ENCODE measurements around the gene MEIS1. TPM values are rescaled to one million over a fixed set of nuclear protein-coding genes. Genes with fewer than 3 reads are reported as not detected.

The MEIS1 gene
- polyA plus RNA-seq, 1 donor (not counting 4 experiments of a cell fraction or from before 2014, with no cell fraction given) = 3.1 TPM

DNA sequence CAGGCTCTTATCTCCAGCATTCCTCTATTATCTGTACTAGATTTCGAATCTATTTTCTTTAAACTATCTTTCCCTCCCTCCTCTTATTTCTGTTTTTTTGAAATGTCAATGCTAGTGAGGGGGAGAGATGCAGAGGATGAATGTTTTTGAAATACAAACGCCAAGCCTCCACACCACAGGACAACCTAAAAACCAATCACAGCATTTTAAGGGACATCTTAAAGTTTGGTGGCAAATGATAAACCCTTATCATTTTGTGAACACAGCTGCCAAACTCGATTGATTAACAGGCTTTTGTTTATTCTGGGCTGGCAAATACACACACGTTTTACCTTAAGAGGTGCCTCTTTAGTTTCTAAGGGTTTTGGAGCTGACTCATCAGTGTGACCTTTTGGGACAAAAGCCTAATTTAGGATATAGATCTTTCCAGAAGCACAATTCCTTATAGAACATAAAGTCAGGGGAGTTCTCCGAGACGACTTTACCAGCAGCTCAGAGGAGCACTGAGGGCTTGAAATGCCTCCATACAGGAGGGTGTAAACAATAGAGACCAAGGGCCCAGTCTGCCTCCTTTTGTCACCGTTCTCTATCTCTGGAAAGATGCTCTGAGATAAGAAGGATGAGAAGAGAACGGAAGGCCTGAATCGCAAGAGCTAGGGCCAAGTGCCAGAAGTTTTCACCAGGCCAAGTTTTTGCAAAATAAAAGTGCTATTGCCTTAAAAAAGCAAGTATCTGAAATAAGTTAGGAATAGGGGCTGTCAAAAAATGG, 4.2 kb upstream of the MEIS1 start:
- Histone ChIP-seq H3K79me2 (ENCODE audit: control insufficient read depth, insufficient read depth, low read length) (no peaks in the 10 kb centered on the region), H3K9me3 (ENCODE audit: control insufficient read depth, low read depth, low read length) (no peaks in the 10 kb centered on the region), H3K9ac (ENCODE audit: control insufficient read depth, extremely low read depth, insufficient read depth, low read length) (no peak overlapping the region), H3K27ac (ENCODE audit: control insufficient read depth, insufficient read depth, low read length) (no peak overlapping the region), H3K36me3 (ENCODE audit: control insufficient read depth in 2 of 2, extremely low read depth in 1 of 2, insufficient read depth in 2 of 2, low read length in 2 of 2) (no peaks in the 10 kb centered on the region), H3K4me1 (ENCODE audit: control insufficient read depth, extremely low read depth, insufficient read depth, low read length) (peaks cover 1% of the 10 kb centered on the region), H2AFZ (ENCODE audit: control insufficient read depth, low read length) (no peak overlapping the region), H3K9me1 (ENCODE audit: control insufficient read depth, extremely low read depth, insufficient read depth, low read length) (no peaks in the 10 kb centered on the region), H3K4me2 (ENCODE audit: control insufficient read depth, extremely low read depth, insufficient read depth, low read depth, low read length) (no peak overlapping the region), H4K20me1 (ENCODE audit: control insufficient read depth, extremely low read depth, insufficient read depth, low read length) (no peaks in the 10 kb centered on the region), H3K27me3 (ENCODE audit: control insufficient read depth, extremely low read depth, insufficient read depth, low read length) (peaks cover 14% of the 10 kb centered on the region), H3K4me3 (ENCODE audit: control insufficient read depth in 2 of 3, extremely low read depth in 1 of 3, insufficient read depth in 2 of 3, low read depth in 1 of 3, low read length in 3 of 3) (no peak overlapping the region)
- no peak for FAIRE-seq
- dilution Hi-C loops (cut with MboI; ENCODE audit: extremely low pct_ligation_motif_present, low sequenced_read_pairs) = no loop called here
- DNase-seq (ENCODE audit: low read depth, low spot score) = no peak
- TF ChIP-seq, protein P1, sequence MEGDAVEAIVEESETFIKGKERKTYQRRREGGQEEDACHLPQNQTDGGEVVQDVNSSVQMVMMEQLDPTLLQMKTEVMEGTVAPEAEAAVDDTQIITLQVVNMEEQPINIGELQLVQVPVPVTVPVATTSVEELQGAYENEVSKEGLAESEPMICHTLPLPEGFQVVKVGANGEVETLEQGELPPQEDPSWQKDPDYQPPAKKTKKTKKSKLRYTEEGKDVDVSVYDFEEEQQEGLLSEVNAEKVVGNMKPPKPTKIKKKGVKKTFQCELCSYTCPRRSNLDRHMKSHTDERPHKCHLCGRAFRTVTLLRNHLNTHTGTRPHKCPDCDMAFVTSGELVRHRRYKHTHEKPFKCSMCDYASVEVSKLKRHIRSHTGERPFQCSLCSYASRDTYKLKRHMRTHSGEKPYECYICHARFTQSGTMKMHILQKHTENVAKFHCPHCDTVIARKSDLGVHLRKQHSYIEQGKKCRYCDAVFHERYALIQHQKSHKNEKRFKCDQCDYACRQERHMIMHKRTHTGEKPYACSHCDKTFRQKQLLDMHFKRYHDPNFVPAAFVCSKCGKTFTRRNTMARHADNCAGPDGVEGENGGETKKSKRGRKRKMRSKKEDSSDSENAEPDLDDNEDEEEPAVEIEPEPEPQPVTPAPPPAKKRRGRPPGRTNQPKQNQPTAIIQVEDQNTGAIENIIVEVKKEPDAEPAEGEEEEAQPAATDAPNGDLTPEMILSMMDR (optimal IDR thresholded peaks at IDR 0.05 in 1 of 3, IDR thresholded peaks at IDR 0.05 in 1 of 3, conservative IDR thresholded peaks at IDR 0.05 in 1 of 3; ENCODE audit: extremely low read depth in 1 of 3, insufficient read depth in 2 of 3, low read length in 3 of 3) = no peak
- no peak for TF ChIP-seq EZH2 (IDR thresholded peaks at IDR 0.05; ENCODE audit: low read length)

DNA sequence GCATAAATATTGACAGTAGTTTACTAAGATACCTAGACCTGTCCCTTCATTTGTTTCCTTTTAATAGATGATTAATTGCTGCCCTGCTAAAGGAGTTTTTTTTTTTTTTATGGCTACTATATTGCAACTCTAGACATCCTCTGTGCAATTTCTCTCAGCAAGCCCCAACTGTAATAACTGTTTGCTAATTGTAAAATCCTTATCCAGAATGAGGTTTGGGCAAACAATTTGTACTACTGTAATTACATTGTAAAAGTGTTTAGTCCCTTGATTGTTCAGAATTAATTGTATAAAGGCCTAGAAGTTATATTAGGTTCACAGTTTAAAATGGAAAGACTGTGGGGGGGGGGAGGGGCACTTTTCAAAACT, 3.7 kb upstream of the MEIS1 start:
- H3K27me3 ChIP-seq (ENCODE audit: control insufficient read depth, extremely low read depth, insufficient read depth, low read length) = peaks cover 8% of the 10 kb centered on the region
- no peaks in the 10 kb centered on the region for H3K36me3 ChIP-seq (ENCODE audit: control insufficient read depth in 2 of 2, extremely low read depth in 1 of 2, insufficient read depth in 2 of 2, low read length in 2 of 2)
- H3K27ac ChIP-seq (ENCODE audit: control insufficient read depth, insufficient read depth, low read length) = no peak overlapping the region
- dilution Hi-C loops (cut with MboI; ENCODE audit: extremely low pct_ligation_motif_present, low sequenced_read_pairs) = no loop called here
- H3K9me1 ChIP-seq (ENCODE audit: control insufficient read depth, extremely low read depth, insufficient read depth, low read length) = no peaks in the 10 kb centered on the region
- no peak overlapping the region for H3K4me2 ChIP-seq (ENCODE audit: control insufficient read depth, extremely low read depth, insufficient read depth, low read depth, low read length)
- H4K20me1 ChIP-seq (ENCODE audit: control insufficient read depth, extremely low read depth, insufficient read depth, low read length) = no peaks in the 10 kb centered on the region
- no peak overlapping the region for H3K9ac ChIP-seq (ENCODE audit: control insufficient read depth, extremely low read depth, insufficient read depth, low read length)
- FAIRE-seq = no peak
- no peaks in the 10 kb centered on the region for H3K9me3 ChIP-seq (ENCODE audit: control insufficient read depth, low read depth, low read length)
- H2AFZ ChIP-seq (ENCODE audit: control insufficient read depth, low read length) = no peak overlapping the region
- no peak for DNase-seq (ENCODE audit: low read depth, low spot score)
- no peaks in the 10 kb centered on the region for H3K79me2 ChIP-seq (ENCODE audit: control insufficient read depth, insufficient read depth, low read length)
- H3K4me3 ChIP-seq (ENCODE audit: control insufficient read depth in 2 of 3, extremely low read depth in 1 of 3, insufficient read depth in 2 of 3, low read depth in 1 of 3, low read length in 3 of 3) = no peak overlapping the region
- TF ChIP-seq, protein P1 (optimal IDR thresholded peaks at IDR 0.05 in 1 of 3, IDR thresholded peaks at IDR 0.05 in 1 of 3, conservative IDR thresholded peaks at IDR 0.05 in 1 of 3; ENCODE audit: extremely low read depth in 1 of 3, insufficient read depth in 2 of 3, low read length in 3 of 3) = no peak
- no peak for TF ChIP-seq EZH2 (IDR thresholded peaks at IDR 0.05; ENCODE audit: low read length)
- H3K4me1 ChIP-seq (ENCODE audit: control insufficient read depth, extremely low read depth, insufficient read depth, low read length) = peaks cover 3% of the 10 kb centered on the region

All from keratinocyte (primary cell).